Measurements from ENCODE around the gene IL36G. TPM values are rescaled to one million over a fixed set of nuclear protein-coding genes. Genes with fewer than 3 reads are reported as not detected.

The IL36G gene
- total RNA-seq, 1 experiment from 2014 or later: not detected

DNA sequence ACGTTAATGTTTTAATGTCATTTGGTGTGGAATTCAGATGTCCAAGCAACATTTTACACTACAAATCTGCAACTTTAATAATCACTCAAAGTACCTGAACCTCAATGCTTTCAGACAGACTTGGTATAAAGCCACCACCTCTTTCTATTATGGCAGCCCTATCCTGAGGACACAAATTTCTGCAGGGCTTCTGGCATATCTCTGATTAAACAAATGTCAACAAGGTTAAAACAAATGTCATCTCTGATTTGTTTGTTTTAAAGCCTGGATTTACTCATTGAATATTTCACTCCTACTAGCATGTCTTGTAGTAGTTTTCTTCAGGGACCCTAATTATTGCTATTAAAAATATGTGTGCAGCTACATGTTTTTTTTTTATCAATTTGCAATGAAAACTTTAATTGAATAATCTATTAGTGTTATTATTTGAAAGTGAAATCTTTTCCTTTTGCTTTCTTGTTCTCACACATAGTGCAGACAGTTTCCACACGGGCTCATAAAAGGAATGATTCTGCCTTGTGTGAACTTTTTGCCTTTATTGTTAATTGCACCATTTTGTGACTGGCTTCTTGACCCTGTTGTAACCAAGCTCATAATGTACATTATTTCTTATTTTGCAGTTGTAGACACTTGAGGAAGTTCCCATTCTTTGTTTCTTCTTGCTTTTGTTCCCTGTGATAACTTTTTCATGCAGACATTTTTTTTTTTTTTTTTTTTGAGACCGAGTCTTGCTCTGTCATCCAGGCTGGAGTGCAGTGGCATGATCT lies 36.8 kb upstream of the IL36G start:
- Histone ChIP-seq H3K9me3 (peaks cover 4% of the 10 kb centered on the region; the same call in 1 of the 2 replicates), H3K36me3 (ENCODE audit: control insufficient read depth, insufficient read depth, low read length) (no peaks in the 10 kb centered on the region), H3K4me1 (peaks cover 9% of the 10 kb centered on the region; the same call in 1 of the 2 replicates), H3K27me3 (replicated peaks; ENCODE audit: control insufficient read depth, insufficient read depth, low read length) (no peaks in the 10 kb centered on the region), H3K4me3 (ENCODE audit: low read depth, low read length) (no peak overlapping the region)
- no peak for TF ChIP-seq CTCF (IDR thresholded peaks at IDR 0.05; ENCODE audit: insufficient read depth in 1 of 2, low read depth in 1 of 2, low read length in 1 of 2, severe bottlenecking in 1 of 2, unreplicated experiment in 1 of 2)
- Mint-ChIP-seq H3K27me3 (ENCODE audit: insufficient read depth, unreplicated experiment) (no peaks in the 10 kb centered on the region), H3K36me3 (ENCODE audit: insufficient read depth, unreplicated experiment) (peaks cover 4% of the 10 kb centered on the region), H3K27ac (ENCODE audit: unreplicated experiment) (no peak overlapping the region), H3K9me3 (ENCODE audit: unreplicated experiment) (no peaks in the 10 kb centered on the region), H3K4me3 (ENCODE audit: unreplicated experiment) (no peak overlapping the region), H3K4me1 (ENCODE audit: low read depth, unreplicated experiment) (peaks cover 5% of the 10 kb centered on the region)
- ChIA-PET POLR2A (no interaction called here), CTCF (interaction anchor here (0.5 to 3.2 kb wide), 23 partner anchors 9 to 392 kb away, joined by 3 to 41 read pairs (median 5); partner anchors contain the start of genes CKAP2L and IL1B)
- intact Hi-C loops (cut with micrococcal nuclease; ENCODE audit: unreplicated experiment): loop anchor here (1.0 to 5.0 kb wide), 2 partner anchors 39 to 192 kb away; no protein-coding TSS in a partner anchor
- BruUV-seq (replicated peaks): no TSS peak
- DNase-seq: no peak

DNA sequence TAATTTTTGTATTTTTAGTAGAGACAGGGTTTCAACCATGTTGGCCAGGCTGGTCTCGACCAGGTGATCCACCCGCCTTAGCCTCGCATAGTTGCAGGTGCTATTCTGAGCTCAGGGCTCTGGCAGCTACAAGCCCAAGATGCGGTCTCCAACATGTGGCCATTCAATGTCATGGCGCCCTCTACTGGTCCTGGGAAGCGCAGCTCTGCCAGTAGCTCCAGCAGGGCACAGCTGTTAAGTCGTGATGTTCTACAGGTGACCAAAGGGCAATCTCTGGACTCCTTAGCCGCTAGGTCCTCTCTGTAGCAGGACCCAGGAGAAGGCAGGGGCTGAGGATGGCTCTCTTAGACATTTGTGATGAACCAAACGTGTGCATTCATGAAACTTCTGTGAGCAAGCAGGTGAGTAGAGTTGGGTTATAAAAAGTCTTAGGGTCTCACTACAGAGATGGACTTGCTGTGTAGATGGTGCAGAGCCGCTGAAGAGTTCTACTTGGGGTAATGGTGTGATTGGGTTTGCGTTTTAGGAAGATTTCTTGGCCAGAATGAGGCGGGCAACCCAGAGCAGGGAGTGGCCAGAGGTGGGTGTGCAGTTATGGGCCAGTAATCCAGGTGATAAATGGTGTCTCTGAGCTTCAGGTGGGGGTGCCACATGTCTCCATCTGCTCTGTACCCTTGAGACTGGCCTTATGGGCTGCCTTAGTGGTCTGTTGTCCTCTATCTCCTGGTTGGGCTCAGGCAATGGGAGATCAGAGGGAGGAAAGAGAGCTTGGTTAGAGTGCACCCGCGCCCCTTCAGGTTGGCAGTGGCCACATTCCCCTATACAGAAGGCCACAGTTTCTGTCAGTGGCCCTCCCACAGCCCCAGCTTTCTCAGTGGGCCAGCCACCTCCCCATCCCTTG lies 35.8 kb upstream of the IL36G start:
- intact Hi-C loops (cut with micrococcal nuclease; ENCODE audit: unreplicated experiment): loop anchor here (1.0 to 5.0 kb wide), 2 partner anchors 40 to 193 kb away; no protein-coding TSS in a partner anchor
- ChIA-PET POLR2A (no interaction called here), CTCF (interaction anchor here (0.5 to 3.2 kb wide), 24 partner anchors 10 to 393 kb away, joined by 3 to 41 read pairs (median 5); partner anchors contain the start of genes CKAP2L and IL1B)
- Histone ChIP-seq H3K36me3 (ENCODE audit: control insufficient read depth, insufficient read depth, low read length) (no peaks in the 10 kb centered on the region), H3K9me3 (peaks cover 13% of the 10 kb centered on the region), H3K4me3 (ENCODE audit: low read depth, low read length) (no peak overlapping the region), H3K4me1 (peaks cover 9% of the 10 kb centered on the region; the same call in 1 of the 2 replicates), H3K27me3 (replicated peaks; ENCODE audit: control insufficient read depth, insufficient read depth, low read length) (no peaks in the 10 kb centered on the region)
- Mint-ChIP-seq H3K9me3 (ENCODE audit: unreplicated experiment) (no peaks in the 10 kb centered on the region), H3K27ac (ENCODE audit: unreplicated experiment) (no peak overlapping the region), H3K4me1 (ENCODE audit: low read depth, unreplicated experiment) (peaks cover 5% of the 10 kb centered on the region), H3K36me3 (ENCODE audit: insufficient read depth, unreplicated experiment) (peaks cover 4% of the 10 kb centered on the region), H3K27me3 (ENCODE audit: insufficient read depth, unreplicated experiment) (no peaks in the 10 kb centered on the region), H3K4me3 (ENCODE audit: unreplicated experiment) (no peak overlapping the region)
- no TSS peak for BruUV-seq (replicated peaks)
- DNase-seq: peak; percentile 79 to 84
- peak; percentile 80 to 84 for TF ChIP-seq CTCF (IDR thresholded peaks at IDR 0.05; ENCODE audit: insufficient read depth in 1 of 2, low read depth in 1 of 2, low read length in 1 of 2, severe bottlenecking in 1 of 2, unreplicated experiment in 1 of 2)

GRCh38 chr2:112942654-112943002 lies 35.2 kb upstream of the IL36G start:
- Histone ChIP-seq H3K36me3 (ENCODE audit: control insufficient read depth, insufficient read depth, low read length) (no peaks in the 10 kb centered on the region), H3K9me3 (peaks cover 19% of the 10 kb centered on the region), H3K4me3 (ENCODE audit: low read depth, low read length) (no peak overlapping the region), H3K4me1 (peaks cover 9% of the 10 kb centered on the region; the same call in 1 of the 2 replicates), H3K27me3 (replicated peaks; ENCODE audit: control insufficient read depth, insufficient read depth, low read length) (no peaks in the 10 kb centered on the region)
- H3K27ac Mint-ChIP-seq (ENCODE audit: unreplicated experiment): no peak overlapping the region
- BruUV-seq (replicated peaks): no TSS peak
- peaks cover 4% of the 10 kb centered on the region for H3K36me3 Mint-ChIP-seq (ENCODE audit: insufficient read depth, unreplicated experiment)
- TF ChIP-seq CTCF (IDR thresholded peaks at IDR 0.05; ENCODE audit: insufficient read depth in 1 of 2, low read depth in 1 of 2, low read length in 1 of 2, severe bottlenecking in 1 of 2, unreplicated experiment in 1 of 2): peak in 1 of 2 experiments; percentile 24
- intact Hi-C loops (cut with micrococcal nuclease; ENCODE audit: unreplicated experiment): loop anchor here (5.0 kb wide), 1 partner anchor 40 kb away; no protein-coding TSS in a partner anchor
- no peak for DNase-seq
- no peak overlapping the region for H3K4me3 Mint-ChIP-seq (ENCODE audit: unreplicated experiment)
- peaks cover 5% of the 10 kb centered on the region for H3K4me1 Mint-ChIP-seq (ENCODE audit: low read depth, unreplicated experiment)
- no peaks in the 10 kb centered on the region for H3K9me3 Mint-ChIP-seq (ENCODE audit: unreplicated experiment)
- H3K27me3 Mint-ChIP-seq (ENCODE audit: insufficient read depth, unreplicated experiment): no peaks in the 10 kb centered on the region
- POLR2A ChIA-PET: no interaction called here
- CTCF ChIA-PET: interaction anchor here (1.0 to 3.2 kb wide), 10 partner anchors 14 to 216 kb away, joined by 4 to 41 read pairs (median 12); partner anchors contain the start of gene IL1B

Measured in Caco-2 (cell line).